K562 (cell line): ENCODE data around the gene PTH1R. TPM values are rescaled to one million over a fixed set of nuclear protein-coding genes. Genes with fewer than 3 reads are reported as not detected.

Source experiments
- ATF2 ChIP-seq: sonication (generic); formaldehyde crosslinking; IDR thresholded peaks from 2 replicates; pipeline ENCODE4 v1.8.1; 2022; ENCODE audit warnings: missing genetic modification reagents
- CREM ChIP-seq: IDR thresholded peaks from 2 replicates; pipeline ENCODE4 v1.6.1; 2014; ENCODE audit warnings: antibody characterized with exemption, low read depth
- CTBP1 ChIP-seq: fragments of 450-650 bp; IDR thresholded peaks from 2 replicates; pipeline ENCODE4 v1.6.1; 2016; ENCODE audit warnings: borderline replicate concordance
- CTCF ChIP-seq, 3 experiments: IDR thresholded peaks in 2 of 3; conservative IDR thresholded peaks in 1 of 3; 2 replicates each; pipeline ENCODE4 v1.5.1; 2011 to 2012; ENCODE audit warnings: low read length in 3 of 3, mild to moderate bottlenecking in 3 of 3, control low read depth in 2 of 3, improper control_type of control experiment in 1 of 3, inconsistent platforms in 1 of 3, low read depth in 1 of 3, mixed read lengths in 1 of 3, moderate library complexity in 1 of 3; ENCODE audit not compliant: insufficient read depth in 2 of 3
- FOXJ2 ChIP-seq: fragments of 200-800 bp; sonication (Bioruptor generic); IDR thresholded peaks from 2 replicates; pipeline ENCODE4 v1.6.1; 2016; ENCODE audit warnings: missing genetic modification characterization, missing compliant biosample characterization
- MTA3 ChIP-seq: fragments of 450-650 bp; formaldehyde crosslinking; IDR thresholded peaks from 2 replicates; pipeline ENCODE4 v1.6.1; 2017; ENCODE audit warnings: mild to moderate bottlenecking, borderline replicate concordance
- MYC ChIP-seq, 2 experiments: fragments of 250-450 bp in 1 of 2; sonication (Bioruptor Pico) in 1 of 2; IDR thresholded peaks; 2 replicates each; pipeline versions ENCODE4 v1.5.1 to v1.6.1; 2012 to 2021; ENCODE audit warnings: low read depth in 2 of 2, borderline replicate concordance in 1 of 2, improper control_type of control experiment in 1 of 2, low read length in 1 of 2, mild to moderate bottlenecking in 1 of 2, moderate library complexity in 1 of 2
- POLR2G ChIP-seq: fragments of 200-400 bp; formaldehyde crosslinking; IDR thresholded peaks from 2 replicates; pipeline ENCODE4 v1.6.1; 2017; ENCODE audit warnings: low read depth, mild to moderate bottlenecking, antibody characterized with exemption, low read length, moderate library complexity
- RB1 ChIP-seq: fragments of 450-650 bp; IDR thresholded peaks from 2 replicates; pipeline ENCODE4 v1.6.1; 2017; ENCODE audit warnings: low read depth, mild to moderate bottlenecking
- RBM15 ChIP-seq: fragments of 200-400 bp; formaldehyde crosslinking; IDR thresholded peaks from 2 replicates; pipeline ENCODE4 v1.6.1; 2018; ENCODE audit warnings: mild to moderate bottlenecking, low read length, moderate library complexity; ENCODE audit not compliant: insufficient read depth
- TBP ChIP-seq: optimal IDR thresholded peaks from 2 replicates; pipeline ENCODE3; 2011; ENCODE audit warnings: low read depth, low read length, improper control_type of control experiment
- TOE1 ChIP-seq, 2 experiments: fragments of 450-650 bp in 1 of 2; sonication (generic) in 1 of 2; formaldehyde crosslinking in 1 of 2; IDR thresholded peaks; 2 replicates each; pipeline versions ENCODE4 v1.7.1 to v1.8.0; 2016 to 2022; ENCODE audit warnings: borderline replicate concordance in 2 of 2, mild to moderate bottlenecking in 2 of 2, antibody characterized with exemption in 1 of 2, inconsistent platforms in 1 of 2, low read depth in 1 of 2, missing genetic modification reagents in 1 of 2, moderate library complexity in 1 of 2
- ZBTB33 ChIP-seq: sonication (generic); formaldehyde crosslinking; IDR thresholded peaks from 2 replicates; pipeline ENCODE4 v1.8.1; 2023; ENCODE audit warnings: mild to moderate bottlenecking, missing genetic modification reagents
- ZBTB8A ChIP-seq: fragments of 450-650 bp; IDR thresholded peaks from 2 replicates; pipeline ENCODE4 v1.6.1; 2018; ENCODE audit warnings: mild to moderate bottlenecking, moderate library complexity; ENCODE audit not compliant: partially characterized antibody
- ZEB2 ChIP-seq: fragments of 450-650 bp; IDR thresholded peaks from 2 replicates; pipeline ENCODE4 v1.6.1; 2016
- ZNF280B ChIP-seq: fragments of 250-450 bp; sonication (Bioruptor Pico); IDR thresholded peaks from 2 replicates; pipeline ENCODE4 v1.5.1; 2021; ENCODE audit warnings: mild to moderate bottlenecking
- polyA plus RNA-seq, 8 experiments: library from polyadenylated mRNA; depleted of rRNA in 4 of 8; stranded (reverse) in 5 of 8; unstranded in 3 of 8; fragments of >200 nt; fragmentation: Nextera tagmentation in 2 of 8; fragmentation: Illumina TruSeq in 1 of 8; extraction: Ambion mirVana in 2 of 8; extraction: Trizol in 1 of 8; gene quantifications; 2 replicates each; pipeline versions ENCODE4 v1.2.1 to v1.2.3, GENCODE V29; 2011 to 2014; ENCODE audit warnings: inconsistent platforms in 1 of 8, missing spikeins in 1 of 8
- total RNA-seq, 7 experiments: library from RNA; depleted of rRNA in 6 of 7; stranded (reverse); fragments of >200 nt in 6 of 7; fragmentation: Illumina TruSeq in 2 of 7; extraction: Trizol in 2 of 7; gene quantifications; 2 replicates each; pipeline versions ENCODE4 v1.2.1 to v1.2.3, GENCODE V29; 2011 to 2021; ENCODE audit warnings: low replicate concordance in 1 of 7
- TF ChIP-seq, protein P1 (sequence below): fragments of 450-650 bp; formaldehyde crosslinking; IDR thresholded peaks from 2 replicates; pipeline ENCODE4 v1.4.0; 2020; ENCODE audit warnings: mild to moderate bottlenecking, moderate library complexity

The PTH1R gene
- total and polyA plus RNA-seq, 9 of the 15 experiments (the other 6 are each of a cell fraction or from before 2014, with no cell fraction given), result not detected

DNA sequence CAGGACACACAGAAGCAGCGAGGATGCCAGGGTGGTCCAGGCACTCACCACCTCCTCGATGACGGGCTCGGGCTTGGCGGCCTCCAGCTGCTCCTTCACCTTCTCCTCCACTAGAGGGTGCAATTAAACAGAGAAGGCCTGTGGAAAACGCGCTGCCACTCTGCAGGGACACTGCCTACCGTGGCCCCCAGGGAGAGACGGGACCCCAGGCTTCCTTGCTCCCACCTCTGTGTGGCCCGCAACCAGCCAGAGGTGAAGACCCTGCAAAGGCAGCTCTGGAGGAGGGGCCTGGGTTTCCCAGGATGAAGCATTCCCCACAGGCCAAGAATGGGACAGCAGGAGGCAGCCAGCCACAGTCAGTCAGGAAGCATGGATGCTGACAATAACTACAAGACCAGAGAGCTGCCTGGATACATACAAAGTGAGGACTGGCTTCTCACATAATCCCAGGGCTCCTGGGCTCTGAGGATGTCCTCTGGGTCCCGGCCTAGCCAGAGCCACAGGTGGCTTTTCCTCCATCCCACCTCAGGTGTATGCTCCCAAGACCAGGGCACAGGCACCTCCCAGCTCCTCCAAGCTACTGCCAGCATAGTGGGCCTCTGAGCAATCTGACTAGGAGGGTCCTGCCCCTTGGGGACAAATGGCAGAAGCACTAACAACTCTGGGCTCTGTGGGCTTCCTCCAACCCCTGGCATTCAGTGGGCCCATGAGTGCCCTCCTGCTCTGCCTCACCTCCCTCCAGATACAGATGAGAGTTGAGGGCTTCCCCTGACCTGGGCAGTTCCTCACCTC is 46.2 kb downstream of the PTH1R start (continued):
- peak; percentile 40; the same call in 1 of the 2 replicates for TF ChIP-seq ZEB2
- peak; percentile 51; the same call in 1 of the 2 replicates for TF ChIP-seq RB1
- no peak for TF ChIP-seq FOXJ2 (tag)
- no peak for TF ChIP-seq ATF2 (CRISPR knock-in tag)
- TF ChIP-seq ZNF280B (CRISPR knock-in tag), result no peak
- no peak for TF ChIP-seq MYC (IDR thresholded peaks at IDR 0.05; ENCODE audit: low read depth, low read length)
- TF ChIP-seq MYC (CRISPR knock-in tag; IDR thresholded peaks at IDR 0.05; ENCODE audit: borderline replicate concordance, low read depth), result no peak
- 0 out of 2 replicates have a peak, but pooled peaks have one; percentile 24 for TF ChIP-seq TOE1 (IDR thresholded peaks at IDR 0.05; ENCODE audit: borderline replicate concordance)
- TF ChIP-seq TOE1 (CRISPR knock-in tag; IDR thresholded peaks at IDR 0.05; ENCODE audit: borderline replicate concordance, low read depth), result no peak
- peak; percentile 78 to 85 (median 84) for TF ChIP-seq CTCF (IDR thresholded peaks at IDR 0.05 in 2 of 3, conservative IDR thresholded peaks at IDR 0.05 in 1 of 3; ENCODE audit: insufficient read depth in 2 of 3, low read depth in 1 of 3, low read length in 3 of 3)
- 0 out of 2 replicates have a peak, but pooled peaks have one; percentile 13 for TF ChIP-seq CREM
- TF ChIP-seq ZBTB8A, result no peak
- TF ChIP-seq MTA3, result 0 out of 2 replicates have a peak, but pooled peaks have one; percentile 27
- no peak for TF ChIP-seq RBM15
- TF ChIP-seq CTBP1, result peak; percentile 44; the same call in 1 of the 2 replicates
- TF ChIP-seq, protein P1, sequence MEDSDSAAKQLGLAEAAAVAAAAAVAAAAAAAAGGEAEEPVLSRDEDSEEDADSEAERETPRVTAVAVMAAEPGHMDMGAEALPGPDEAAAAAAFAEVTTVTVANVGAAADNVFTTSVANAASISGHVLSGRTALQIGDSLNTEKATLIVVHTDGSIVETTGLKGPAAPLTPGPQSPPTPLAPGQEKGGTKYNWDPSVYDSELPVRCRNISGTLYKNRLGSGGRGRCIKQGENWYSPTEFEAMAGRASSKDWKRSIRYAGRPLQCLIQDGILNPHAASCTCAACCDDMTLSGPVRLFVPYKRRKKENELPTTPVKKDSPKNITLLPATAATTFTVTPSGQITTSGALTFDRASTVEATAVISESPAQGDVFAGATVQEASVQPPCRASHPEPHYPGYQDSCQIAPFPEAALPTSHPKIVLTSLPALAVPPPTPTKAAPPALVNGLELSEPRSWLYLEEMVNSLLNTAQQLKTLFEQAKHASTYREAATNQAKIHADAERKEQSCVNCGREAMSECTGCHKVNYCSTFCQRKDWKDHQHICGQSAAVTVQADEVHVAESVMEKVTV (CRISPR knock-in tag), result peak; percentile 67
- TF ChIP-seq ZBTB33 (CRISPR knock-in tag), result peak; percentile 100
- TF ChIP-seq POLR2G, result peak; percentile 32; the same call in 1 of the 2 replicates
- no peak for TF ChIP-seq TBP
